ENCODE results near the gene BTBD9.
"Not testable (repeated sequence)": the region's sequence is repeated elsewhere in the genome, so short reads cannot be mapped to it uniquely, and the experiment has no call there.

BTBD9 gene

DNA sequence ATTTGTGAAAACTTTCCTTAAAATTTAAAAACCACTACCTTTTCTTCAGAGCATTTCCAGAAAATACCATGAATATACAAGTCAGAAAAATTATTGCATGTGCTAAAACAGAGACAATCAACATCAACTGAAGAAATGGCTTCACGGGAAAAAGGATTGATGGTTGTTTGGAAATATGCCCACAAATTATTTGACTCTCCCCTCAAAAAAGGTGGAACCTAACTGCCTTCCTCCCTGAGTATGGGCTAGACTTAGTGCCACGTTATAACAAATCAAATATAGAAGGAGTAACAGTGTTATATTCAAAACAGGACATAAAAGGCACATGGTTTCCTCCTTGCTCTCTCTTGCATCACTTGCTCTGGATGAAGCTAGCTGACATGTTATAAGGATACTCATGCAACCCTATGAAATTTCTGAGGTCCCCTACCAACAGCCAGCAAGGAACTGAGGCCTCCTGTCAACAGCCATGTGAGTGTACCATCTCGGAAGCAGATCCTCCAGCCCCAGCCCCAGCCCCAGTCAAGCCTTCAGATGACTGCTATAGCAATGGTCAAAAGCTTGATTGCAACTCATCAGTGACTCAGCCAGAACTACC, 8.4 kb downstream of the BTBD9 start:
- no peak overlapping the region for H3K27ac ChIP-seq (ENCODE audit: low read depth, low read length)

DNA sequence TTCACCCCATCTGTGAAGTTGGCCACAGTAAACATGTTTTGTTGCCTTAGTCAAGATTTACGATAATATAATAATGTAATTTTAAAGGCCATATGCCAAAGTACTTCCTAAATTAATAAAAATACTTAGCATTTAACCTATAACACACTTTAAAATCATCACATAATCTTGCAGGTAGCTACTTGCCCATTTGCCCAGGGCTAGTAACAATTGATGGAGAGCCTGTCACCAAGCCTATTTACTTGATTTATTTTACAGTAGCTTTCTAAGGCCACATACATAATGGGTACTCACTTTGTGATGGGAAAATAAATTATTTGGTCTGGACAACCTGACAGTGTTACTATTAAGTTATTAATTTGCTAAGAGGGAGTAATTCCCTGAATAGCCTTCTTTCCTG, 14.5 kb downstream of the BTBD9 start:
- Histone ChIP-seq H3K4me1 (ENCODE audit: control insufficient read depth in 5 of 5, insufficient read depth in 5 of 5, low read length in 5 of 5) (no peaks in the 10 kb centered on the region), H3K4me3 (ENCODE audit: low read depth in 1 of 5, low read length in 5 of 5) (no peak overlapping the region), H3K27ac (ENCODE audit: low read depth, low read length) (no peak overlapping the region), H3K9me3 (ENCODE audit: control insufficient read depth in 5 of 5, low read length in 5 of 5) (no peaks in the 10 kb centered on the region), H3K36me3 (ENCODE audit: control insufficient read depth in 5 of 5, insufficient read depth in 5 of 5, low read length in 5 of 5) (no peaks in the 10 kb centered on the region), H3K27me3 (ENCODE audit: control insufficient read depth in 5 of 5, insufficient read depth in 4 of 5, low read length in 5 of 5) (no peaks in the 10 kb centered on the region), H3K9ac (ENCODE audit: low read length in 5 of 5) (no peak overlapping the region)

More for the DNA sequence above, 8.4 kb downstream of the BTBD9 start:
- H3K4me3 ChIP-seq (ENCODE audit: low read depth in 1 of 5, low read length in 5 of 5) = no peak overlapping the region
- H3K27me3 ChIP-seq (ENCODE audit: control insufficient read depth in 5 of 5, insufficient read depth in 4 of 5, low read length in 5 of 5) = no peaks in the 10 kb centered on the region
- peaks cover 0 to 4% (median 0%) of the 10 kb centered on the region in 5 donors for H3K9me3 ChIP-seq (ENCODE audit: control insufficient read depth in 5 of 5, low read length in 5 of 5)
- no peaks in the 10 kb centered on the region for H3K36me3 ChIP-seq (ENCODE audit: control insufficient read depth in 5 of 5, insufficient read depth in 5 of 5, low read length in 5 of 5)
- H3K4me1 ChIP-seq (ENCODE audit: control insufficient read depth in 5 of 5, insufficient read depth in 5 of 5, low read length in 5 of 5) = no peaks in the 10 kb centered on the region
- no peak overlapping the region for H3K9ac ChIP-seq (ENCODE audit: low read length in 5 of 5)

DNA sequence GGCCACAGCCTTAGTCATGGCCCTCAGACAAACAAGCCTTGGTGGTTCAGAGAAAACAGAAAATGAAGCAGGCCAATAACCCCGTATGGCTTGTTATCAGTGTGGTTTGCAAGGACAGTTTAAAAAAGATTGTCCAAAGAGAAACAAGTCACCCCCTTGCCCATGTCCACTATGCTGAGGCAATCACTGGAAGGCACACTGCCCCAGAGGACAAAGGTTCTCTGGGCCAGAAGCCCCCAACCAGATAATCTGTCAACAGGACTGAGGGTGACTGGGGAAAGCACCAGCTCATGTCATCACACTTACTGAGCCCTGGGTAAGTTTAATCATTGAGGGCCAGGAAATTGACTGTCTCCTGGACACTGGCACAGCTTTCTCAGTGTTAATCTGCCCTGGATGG, 20.4 kb downstream of the BTBD9 start:
- H3K36me3 ChIP-seq (ENCODE audit: control insufficient read depth in 5 of 5, insufficient read depth in 5 of 5, low read length in 5 of 5); H3K4me3 ChIP-seq (ENCODE audit: low read depth in 1 of 5, low read length in 5 of 5); H3K27ac ChIP-seq (ENCODE audit: low read depth, low read length); H3K27me3 ChIP-seq (ENCODE audit: control insufficient read depth in 5 of 5, insufficient read depth in 4 of 5, low read length in 5 of 5); H3K9ac ChIP-seq (ENCODE audit: low read length in 5 of 5); H3K4me1 ChIP-seq (ENCODE audit: control insufficient read depth in 5 of 5, insufficient read depth in 5 of 5, low read length in 5 of 5); H3K9me3 ChIP-seq (ENCODE audit: control insufficient read depth in 5 of 5, low read length in 5 of 5): not testable (repeated sequence)

DNA sequence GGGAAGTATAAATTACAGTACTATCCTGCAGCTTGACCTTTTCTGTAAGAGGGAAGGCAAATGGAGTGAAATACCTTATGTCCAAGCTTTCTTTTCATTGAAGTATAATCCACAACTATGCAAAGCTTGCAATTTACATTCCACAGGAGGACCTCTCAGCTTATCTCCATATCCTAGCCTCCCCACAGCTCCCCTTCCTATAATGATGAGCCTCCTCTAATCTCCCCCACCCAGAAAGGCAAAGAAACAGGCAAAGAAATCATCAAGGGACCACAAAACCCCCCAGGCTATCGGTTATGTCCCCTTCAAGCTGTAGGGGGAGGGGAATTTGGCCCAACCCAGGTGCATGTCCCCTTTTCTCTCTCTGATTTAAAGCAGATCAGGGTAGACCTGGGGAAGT, 21.4 kb downstream of the BTBD9 start:
- not testable (repeated sequence) for H3K27ac ChIP-seq (ENCODE audit: low read depth, low read length); H3K9me3 ChIP-seq (ENCODE audit: control insufficient read depth in 5 of 5, low read length in 5 of 5); H3K4me1 ChIP-seq (ENCODE audit: control insufficient read depth in 5 of 5, insufficient read depth in 5 of 5, low read length in 5 of 5); H3K4me3 ChIP-seq (ENCODE audit: low read depth in 1 of 5, low read length in 5 of 5); H3K9ac ChIP-seq (ENCODE audit: low read length in 5 of 5); H3K36me3 ChIP-seq (ENCODE audit: control insufficient read depth in 5 of 5, insufficient read depth in 5 of 5, low read length in 5 of 5); H3K27me3 ChIP-seq (ENCODE audit: control insufficient read depth in 5 of 5, insufficient read depth in 4 of 5, low read length in 5 of 5)

DNA sequence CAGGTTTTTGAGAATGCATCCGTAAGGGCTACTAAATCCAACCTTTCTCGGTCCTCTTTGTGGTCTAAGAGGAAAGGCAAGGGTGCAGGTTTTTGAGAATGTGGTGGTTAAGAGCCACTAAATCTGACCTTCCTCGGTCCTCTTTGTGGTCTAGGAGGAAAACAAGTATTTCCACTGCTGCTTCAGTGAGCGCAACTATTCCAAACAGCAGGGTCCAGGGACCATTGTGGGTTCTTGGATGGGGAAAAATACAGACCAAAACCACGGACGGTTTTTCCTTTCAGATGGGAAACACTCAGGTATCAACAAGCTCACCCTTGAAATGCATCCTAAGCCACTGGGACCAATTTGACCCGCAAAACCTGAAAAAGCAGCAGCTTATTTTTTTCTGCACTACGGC, 21.9 kb downstream of the BTBD9 start:
- Histone ChIP-seq H3K36me3 (ENCODE audit: control insufficient read depth in 5 of 5, insufficient read depth in 5 of 5, low read length in 5 of 5) (no peaks in the 10 kb centered on the region), H3K27ac (ENCODE audit: low read depth, low read length) (no peak overlapping the region), H3K4me1 (ENCODE audit: control insufficient read depth in 5 of 5, insufficient read depth in 5 of 5, low read length in 5 of 5) (no peaks in the 10 kb centered on the region), H3K9me3 (ENCODE audit: control insufficient read depth in 5 of 5, low read length in 5 of 5) (no peaks in the 10 kb centered on the region), H3K4me3 (ENCODE audit: low read depth in 1 of 5, low read length in 5 of 5) (no peak overlapping the region), H3K9ac (ENCODE audit: low read length in 5 of 5) (no peak overlapping the region), H3K27me3 (ENCODE audit: control insufficient read depth in 5 of 5, insufficient read depth in 4 of 5, low read length in 5 of 5) (no peaks in the 10 kb centered on the region)

DNA sequence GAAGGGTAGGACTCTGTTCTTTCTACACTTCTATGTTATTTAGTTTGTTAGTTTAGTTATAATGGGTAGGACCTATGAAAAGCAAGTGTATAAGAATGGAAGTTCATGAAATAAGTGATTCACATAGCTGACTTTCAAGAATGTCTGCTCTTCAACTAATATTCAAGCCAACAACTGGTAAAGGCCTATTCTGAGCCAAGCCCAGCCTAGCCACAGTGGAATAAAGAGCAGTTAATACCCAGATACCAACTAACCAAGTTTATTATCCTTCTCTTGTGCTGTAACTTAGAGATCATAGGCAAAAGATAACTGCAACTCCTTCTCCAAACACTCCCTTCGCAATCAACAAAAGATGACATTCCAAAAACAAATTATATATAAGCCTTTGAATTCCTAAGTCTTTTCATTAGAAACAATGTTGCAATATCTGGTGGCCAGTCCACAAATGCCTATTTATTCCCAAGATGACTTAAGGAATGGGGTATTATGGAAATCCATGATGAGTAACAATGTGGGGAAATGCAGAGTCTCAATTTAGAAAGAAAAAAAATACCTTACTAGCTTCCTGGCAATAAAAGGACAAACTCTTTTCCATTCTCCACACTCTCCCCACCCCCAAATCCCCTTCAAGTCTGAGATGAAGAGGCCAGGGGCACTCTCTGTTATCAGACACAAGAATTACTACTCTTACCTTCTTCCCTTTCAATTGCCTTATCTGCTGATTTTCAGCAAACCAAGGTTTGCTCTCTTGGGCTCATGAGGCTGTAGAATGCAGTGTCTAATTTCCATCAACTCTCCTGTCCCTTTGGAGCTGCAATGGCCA, 27.4 kb downstream of the BTBD9 start:
- Histone ChIP-seq H3K36me3 (ENCODE audit: control insufficient read depth in 5 of 5, insufficient read depth in 5 of 5, low read length in 5 of 5) (no peaks in the 10 kb centered on the region), H3K4me1 (ENCODE audit: control insufficient read depth in 5 of 5, insufficient read depth in 5 of 5, low read length in 5 of 5) (peaks cover 0 to 10% (median 6%) of the 10 kb centered on the region in 5 donors), H3K27me3 (ENCODE audit: control insufficient read depth in 5 of 5, insufficient read depth in 4 of 5, low read length in 5 of 5) (no peaks in the 10 kb centered on the region), H3K9me3 (ENCODE audit: control insufficient read depth in 5 of 5, low read length in 5 of 5) (no peaks in the 10 kb centered on the region), H3K27ac (ENCODE audit: low read depth, low read length) (peak overlapping the region; percentile 45), H3K4me3 (ENCODE audit: low read depth in 1 of 5, low read length in 5 of 5) (no peak overlapping the region), H3K9ac (ENCODE audit: low read length in 5 of 5) (no peak overlapping the region)

DNA sequence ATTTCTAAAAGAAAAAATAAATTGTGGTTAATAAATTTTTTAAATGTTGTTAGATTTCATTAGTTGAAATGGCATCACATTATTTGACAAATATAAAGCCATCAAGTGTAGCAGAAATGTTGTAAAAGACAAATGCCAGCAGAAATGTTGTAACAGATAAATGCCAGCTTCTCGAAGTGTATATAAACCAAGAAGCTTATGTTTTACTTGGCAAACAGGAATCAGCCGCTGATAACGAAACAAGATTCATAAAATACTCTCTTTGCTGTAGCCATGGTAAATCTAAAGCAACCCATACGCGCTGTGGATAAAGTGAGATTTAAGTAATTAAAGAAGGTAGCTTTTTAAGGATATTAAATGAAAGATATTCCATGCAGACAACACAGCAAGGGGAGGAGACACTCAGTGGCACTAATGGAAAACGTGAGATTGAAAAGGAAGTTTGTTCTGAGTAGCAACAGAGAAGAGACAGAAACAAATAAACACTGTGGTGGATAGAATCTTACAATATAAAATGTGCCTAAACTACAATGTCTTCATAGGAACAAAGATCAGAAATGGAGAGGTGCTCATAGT, 29.6 kb downstream of the BTBD9 start:
- Histone ChIP-seq H3K27ac (ENCODE audit: low read depth, low read length) (no peak overlapping the region), H3K4me1 (ENCODE audit: control insufficient read depth in 5 of 5, insufficient read depth in 5 of 5, low read length in 5 of 5) (peaks cover 0 to 10% (median 6%) of the 10 kb centered on the region in 5 donors), H3K36me3 (ENCODE audit: control insufficient read depth in 5 of 5, insufficient read depth in 5 of 5, low read length in 5 of 5) (no peaks in the 10 kb centered on the region), H3K9ac (ENCODE audit: low read length in 5 of 5) (no peak overlapping the region), H3K9me3 (ENCODE audit: control insufficient read depth in 5 of 5, low read length in 5 of 5) (no peaks in the 10 kb centered on the region), H3K4me3 (ENCODE audit: low read depth in 1 of 5, low read length in 5 of 5) (no peak overlapping the region), H3K27me3 (ENCODE audit: control insufficient read depth in 5 of 5, insufficient read depth in 4 of 5, low read length in 5 of 5) (no peaks in the 10 kb centered on the region)

DNA sequence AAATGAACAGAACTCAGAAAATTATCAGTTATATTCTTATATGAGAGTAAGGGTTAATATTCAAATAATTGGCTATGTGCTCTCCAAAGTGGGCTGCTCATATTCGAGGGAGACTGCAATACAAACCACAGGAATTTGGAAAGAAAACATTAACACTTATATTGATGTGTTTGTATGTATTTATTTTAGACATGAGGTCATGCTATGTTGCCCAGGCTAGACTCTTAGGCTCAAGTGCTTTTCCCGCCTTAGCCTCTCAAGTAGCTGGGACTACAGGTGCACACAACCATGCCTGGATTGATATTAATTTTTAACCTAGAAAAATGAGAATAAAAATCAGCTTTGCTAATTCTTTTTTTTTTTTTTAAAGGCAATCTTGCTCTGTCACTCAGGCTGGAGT, 35.0 kb downstream of the BTBD9 start:
- Histone ChIP-seq H3K27me3 (ENCODE audit: control insufficient read depth in 5 of 5, insufficient read depth in 4 of 5, low read length in 5 of 5) (no peaks in the 10 kb centered on the region), H3K4me1 (ENCODE audit: control insufficient read depth in 5 of 5, insufficient read depth in 5 of 5, low read length in 5 of 5) (peaks cover 0 to 7% (median 4%) of the 10 kb centered on the region in 5 donors), H3K9ac (ENCODE audit: low read length in 5 of 5) (no peak overlapping the region), H3K9me3 (ENCODE audit: control insufficient read depth in 5 of 5, low read length in 5 of 5) (no peaks in the 10 kb centered on the region), H3K27ac (ENCODE audit: low read depth, low read length) (no peak overlapping the region), H3K4me3 (ENCODE audit: low read depth in 1 of 5, low read length in 5 of 5) (no peak overlapping the region), H3K36me3 (ENCODE audit: control insufficient read depth in 5 of 5, insufficient read depth in 5 of 5, low read length in 5 of 5) (no peaks in the 10 kb centered on the region)

DNA sequence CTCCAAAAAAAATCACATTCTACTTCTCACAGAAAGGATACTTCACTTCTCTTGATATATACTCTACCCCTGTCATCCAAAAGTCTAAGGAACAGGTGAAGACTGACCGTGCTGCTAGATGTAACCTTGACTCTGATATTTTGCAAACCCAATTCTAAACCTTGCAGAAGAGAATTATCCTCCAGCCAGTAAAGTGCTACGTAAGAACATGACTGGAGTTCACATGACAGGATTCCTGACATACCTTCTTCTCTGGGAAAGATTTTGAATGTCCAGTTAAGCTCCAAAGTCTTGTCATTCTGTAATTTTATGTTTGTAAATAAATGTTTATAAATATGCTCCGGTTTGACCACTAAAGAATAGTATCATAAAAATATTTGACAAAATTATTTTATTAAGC, 35.8 kb downstream of the BTBD9 start:
- H3K4me1 ChIP-seq (ENCODE audit: control insufficient read depth in 5 of 5, insufficient read depth in 5 of 5, low read length in 5 of 5) = peaks cover 0 to 7% (median 4%) of the 10 kb centered on the region in 5 donors
- no peak overlapping the region for H3K4me3 ChIP-seq (ENCODE audit: low read depth in 1 of 5, low read length in 5 of 5)
- H3K9me3 ChIP-seq (ENCODE audit: control insufficient read depth in 5 of 5, low read length in 5 of 5) = no peaks in the 10 kb centered on the region
- no peaks in the 10 kb centered on the region for H3K36me3 ChIP-seq (ENCODE audit: control insufficient read depth in 5 of 5, insufficient read depth in 5 of 5, low read length in 5 of 5)
- H3K9ac ChIP-seq (ENCODE audit: low read length in 5 of 5) = no peak overlapping the region
- no peaks in the 10 kb centered on the region for H3K27me3 ChIP-seq (ENCODE audit: control insufficient read depth in 5 of 5, insufficient read depth in 4 of 5, low read length in 5 of 5)
- H3K27ac ChIP-seq (ENCODE audit: low read depth, low read length) = no peak overlapping the region

DNA sequence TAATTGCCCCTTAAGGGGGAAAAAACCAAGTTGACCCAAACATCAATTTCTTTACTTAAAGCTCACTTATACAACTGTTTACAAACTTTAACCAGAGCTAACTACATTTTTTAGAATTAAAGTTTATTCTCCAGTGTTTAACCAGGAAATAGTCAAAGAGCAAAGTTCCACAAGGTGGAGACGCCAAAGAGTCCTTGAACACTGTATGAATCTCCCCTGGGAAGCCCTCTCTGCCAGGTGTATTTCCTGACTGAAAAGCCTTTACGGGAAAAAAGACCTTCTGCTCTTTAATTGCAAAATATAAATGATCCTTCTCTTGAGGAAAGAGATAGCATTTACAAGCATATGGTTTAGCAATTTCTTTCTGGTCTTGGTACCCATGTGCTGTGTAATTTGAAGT, 36.2 kb downstream of the BTBD9 start:
- Histone ChIP-seq H3K9me3 (ENCODE audit: control insufficient read depth in 5 of 5, low read length in 5 of 5) (no peaks in the 10 kb centered on the region), H3K27ac (ENCODE audit: low read depth, low read length) (no peak overlapping the region), H3K9ac (ENCODE audit: low read length in 5 of 5) (no peak overlapping the region), H3K27me3 (ENCODE audit: control insufficient read depth in 5 of 5, insufficient read depth in 4 of 5, low read length in 5 of 5) (no peaks in the 10 kb centered on the region), H3K4me1 (ENCODE audit: control insufficient read depth in 5 of 5, insufficient read depth in 5 of 5, low read length in 5 of 5) (peaks cover 0 to 7% (median 4%) of the 10 kb centered on the region in 5 donors), H3K36me3 (ENCODE audit: control insufficient read depth in 5 of 5, insufficient read depth in 5 of 5, low read length in 5 of 5) (no peaks in the 10 kb centered on the region), H3K4me3 (ENCODE audit: low read depth in 1 of 5, low read length in 5 of 5) (no peak overlapping the region)
